OCI-LY7 (cell line): ENCODE results near the gene IL13RA2. TPM values are rescaled to one million over a fixed set of nuclear protein-coding genes. Genes with fewer than 3 reads are reported as not detected.

Source experiments
- BruUV-seq: library from RNA; stranded (reverse); fragments of 400-500 nt; replicated peaks from 2 replicates; lab custom pipeline; 2021; lab: Mats Ljungman, UMichigan
- CTCF ChIA-PET: fragments of 300-600 bp; sonication (Branson Sonifier 250); formaldehyde crosslinking; loops from one replicate; lab custom pipeline; 2022; ENCODE audit warnings: antibody characterized with exemption; ENCODE audit not compliant: unreplicated experiment; lab: Charles Lee
- POLR2A ChIA-PET: fragments of 300-600 bp; sonication (Branson Sonifier 250); formaldehyde crosslinking; loops from one replicate; lab custom pipeline; 2022; ENCODE audit warnings: antibody characterized with exemption; lab: Charles Lee
- DNase-seq: peaks from one replicate; pipeline ENCODE4 v3.0.0-alpha.2; 2015; ENCODE audit warnings: low spot score
- H2AFZ ChIP-seq: fragments of 200-600 bp; sonication (generic), shearing (Covaris generic); 2 replicates; pipeline ENCODE4 v1.6.1; 2014; ENCODE audit warnings: mild to moderate bottlenecking, antibody characterized with exemption, low read length, moderate library complexity
- H3K27ac ChIP-seq: fragments of 200-600 bp; sonication (generic); 2 replicates; pipeline ENCODE4 v1.5.1; 2014; ENCODE audit warnings: mixed run types, low read depth, mild to moderate bottlenecking, moderate library complexity, low read length, inconsistent platforms; ENCODE audit not compliant: poor library complexity, severe bottlenecking
- H3K36me3 ChIP-seq: fragments of 200-600 bp; sonication (generic); 2 replicates; pipeline ENCODE4 v1.6.1; 2014; ENCODE audit warnings: mild to moderate bottlenecking, antibody characterized with exemption, low read length, moderate library complexity, mixed read lengths; ENCODE audit not compliant: insufficient read depth
- H3K4me1 ChIP-seq: fragments of 200-600 bp; sonication (generic); 2 replicates; pipeline ENCODE4 v1.5.1; 2014; ENCODE audit warnings: mild to moderate bottlenecking, low read length; ENCODE audit not compliant: insufficient read depth, poor library complexity, severe bottlenecking
- H3K4me2 ChIP-seq: fragments of 200-600 bp; sonication (generic); 2 replicates; pipeline ENCODE4 v1.6.1; 2014; ENCODE audit warnings: mild to moderate bottlenecking, low read length
- H3K4me3 ChIP-seq: fragments of 200-600 bp; sonication (generic); 2 replicates; pipeline ENCODE4 v1.5.1; 2014; ENCODE audit warnings: mild to moderate bottlenecking, low read depth, low read length; ENCODE audit not compliant: poor library complexity, severe bottlenecking
- H3K79me2 ChIP-seq: fragments of 200-600 bp; sonication (generic); 2 replicates; pipeline ENCODE4 v1.6.1; 2016; ENCODE audit warnings: low read depth, mild to moderate bottlenecking, low read length, moderate library complexity, mixed read lengths; ENCODE audit not compliant: insufficient read depth
- H3K9me2 ChIP-seq: fragments of 200-600 bp; sonication (generic); 2 replicates; pipeline ENCODE4 v1.6.1; 2016; ENCODE audit warnings: mild to moderate bottlenecking, low read length, mixed read lengths; ENCODE audit not compliant: insufficient read depth
- H3K9me3 ChIP-seq: fragments of 200-600 bp; sonication (generic); 2 replicates; pipeline ENCODE4 v1.6.1; 2014; ENCODE audit warnings: mild to moderate bottlenecking, mixed run types, low read length, mixed read lengths
- H4K20me1 ChIP-seq: fragments of 200-600 bp; sonication (generic); 2 replicates; pipeline ENCODE4 v1.6.1; 2014; ENCODE audit warnings: mild to moderate bottlenecking, antibody characterized with exemption, low read length, moderate library complexity, mixed read lengths; ENCODE audit not compliant: insufficient read depth
- CTCF ChIP-seq: fragments of 200-600 bp; sonication (generic); conservative IDR thresholded peaks from 2 replicates; pipeline ENCODE4 v1.5.1; 2014; ENCODE audit warnings: mild to moderate bottlenecking, antibody characterized with exemption, low read length, moderate library complexity, mixed read lengths
- EZH2phosphoT487 ChIP-seq: fragments of 200-600 bp; sonication (generic); IDR thresholded peaks from 2 replicates; pipeline ENCODE4 v1.6.1; 2018; ENCODE audit warnings: low read depth, borderline replicate concordance, mild to moderate bottlenecking, mixed run types, antibody characterized with exemption, low read length, moderate library complexity, mixed read lengths
- intact Hi-C: fragments of 100-400 bp; cut with micrococcal nuclease; formaldehyde crosslinking; loops from one replicate; pipeline ENCODE4 v1.10.0; 2022; ENCODE audit not compliant: unreplicated experiment
- total RNA-seq, 2 experiments: library from RNA; depleted of rRNA in 1 of 2; stranded (reverse); fragments of >200 nt in 1 of 2; shearing (Covaris generic) in 1 of 2; gene quantifications; 2 replicates each; pipeline ENCODE4 v1.2.3, GENCODE V29; 2014 to 2022

The IL13RA2 gene
- total RNA-seq, 2 experiments from 2014 or later: not detected

- no peaks in the 10 kb centered on the region for H3K4me1 ChIP-seq
- H4K20me1 ChIP-seq: no peaks in the 10 kb centered on the region
- ChIA-PET CTCF (no interaction called here), POLR2A (no interaction called here)
- no peaks in the 10 kb centered on the region for H3K36me3 ChIP-seq
- BruUV-seq: no TSS peak
- H3K27ac ChIP-seq: no peak overlapping the region
- TF ChIP-seq CTCF: no peak
- TF ChIP-seq EZH2phosphoT487: no peak
- H3K9me2 ChIP-seq: no peaks in the 10 kb centered on the region
- intact Hi-C loops: no loop called here
- H3K79me2 ChIP-seq: no peaks in the 10 kb centered on the region
- H3K9me3 ChIP-seq: no peaks in the 10 kb centered on the region
- H2AFZ ChIP-seq: no peak overlapping the region
- no peak overlapping the region for H3K4me2 ChIP-seq
- H3K4me3 ChIP-seq: no peak overlapping the region
- DNase-seq: no peak
Measured at GRCh38 chrX:115018944-115019343, 1.5 kb upstream of the IL13RA2 start.

GRCh38 chrX:115018040-115018647, 728 bp upstream of the IL13RA2 start:
- no peaks in the 10 kb centered on the region for H3K9me3 ChIP-seq
- POLR2A ChIA-PET: no interaction called here

More at GRCh38 chrX:115018040-115018647, 728 bp upstream of the IL13RA2 start:
- intact Hi-C loops: no loop called here
- H3K36me3 ChIP-seq: no peaks in the 10 kb centered on the region
- no peak overlapping the region for H3K4me2 ChIP-seq
- no peaks in the 10 kb centered on the region for H3K9me2 ChIP-seq
- H2AFZ ChIP-seq: no peak overlapping the region
- no peaks in the 10 kb centered on the region for H3K79me2 ChIP-seq
- TF ChIP-seq EZH2phosphoT487: no peak
- peak; percentile 50; the same call in 1 of the 2 replicates for TF ChIP-seq CTCF
- BruUV-seq: no TSS peak
- H3K4me3 ChIP-seq: no peak overlapping the region
- no peak for DNase-seq
- H3K27ac ChIP-seq: no peak overlapping the region
- CTCF ChIA-PET: no interaction called here
- no peaks in the 10 kb centered on the region for H4K20me1 ChIP-seq
- H3K4me1 ChIP-seq: no peaks in the 10 kb centered on the region
